SK-N-MC (cell line): ENCODE measurements around the gene SMCO4.
A peak's percentile ranks its signal among the peaks of the same experiment; 100 is the strongest.

Experiments used
- DNase-seq: peaks from one replicate; pipeline ENCODE4 v3.0.0-alpha.2; 2011; ENCODE audit warnings: low read depth, low spot score
- H3K27ac ChIP-seq: fragments of 200-600 bp; sonication (generic); 2 replicates; pipeline ENCODE4 v1.5.1; 2016; ENCODE audit warnings: mixed run types
- H3K36me3 ChIP-seq: fragments of 200-600 bp; sonication (generic); 2 replicates; pipeline ENCODE4 v1.6.1; 2017; ENCODE audit warnings: antibody characterized with exemption, low read length, mixed read lengths; ENCODE audit not compliant: insufficient read depth
- H3K4me3 ChIP-seq: fragments of 200-600 bp; sonication (generic); 2 replicates; pipeline ENCODE4 v1.5.1; 2016
- H3K9ac ChIP-seq: fragments of 200-600 bp; sonication (generic); 2 replicates; pipeline ENCODE4 v1.8.0; 2017; ENCODE audit warnings: mixed run types, mixed read lengths; ENCODE audit not compliant: insufficient read length
- H3K9me3 ChIP-seq: fragments of 200-600 bp; sonication (generic); 2 replicates; pipeline ENCODE4 v1.6.1; 2017; ENCODE audit warnings: low read depth, mild to moderate bottlenecking, antibody characterized with exemption, low read length, moderate library complexity, mixed read lengths
- EZH2 ChIP-seq: fragments of 200-600 bp; sonication (generic); IDR thresholded peaks from one replicate; pipeline ENCODE4 v1.6.1; 2017; ENCODE audit warnings: antibody characterized with exemption
- FOXP2 ChIP-seq: optimal IDR thresholded peaks from 2 replicates; pipeline ENCODE3; 2011; ENCODE audit warnings: mild to moderate bottlenecking, moderate library complexity; ENCODE audit not compliant: insufficient read depth; ENCODE audit errors: extremely low read length, control extremely low read depth
- POLR2AphosphoS5 ChIP-seq: IDR thresholded peaks from 2 replicates; pipeline ENCODE4 v1.6.1; 2012; ENCODE audit warnings: mild to moderate bottlenecking, low read depth, low read length, borderline replicate concordance

The SMCO4 gene

DNA sequence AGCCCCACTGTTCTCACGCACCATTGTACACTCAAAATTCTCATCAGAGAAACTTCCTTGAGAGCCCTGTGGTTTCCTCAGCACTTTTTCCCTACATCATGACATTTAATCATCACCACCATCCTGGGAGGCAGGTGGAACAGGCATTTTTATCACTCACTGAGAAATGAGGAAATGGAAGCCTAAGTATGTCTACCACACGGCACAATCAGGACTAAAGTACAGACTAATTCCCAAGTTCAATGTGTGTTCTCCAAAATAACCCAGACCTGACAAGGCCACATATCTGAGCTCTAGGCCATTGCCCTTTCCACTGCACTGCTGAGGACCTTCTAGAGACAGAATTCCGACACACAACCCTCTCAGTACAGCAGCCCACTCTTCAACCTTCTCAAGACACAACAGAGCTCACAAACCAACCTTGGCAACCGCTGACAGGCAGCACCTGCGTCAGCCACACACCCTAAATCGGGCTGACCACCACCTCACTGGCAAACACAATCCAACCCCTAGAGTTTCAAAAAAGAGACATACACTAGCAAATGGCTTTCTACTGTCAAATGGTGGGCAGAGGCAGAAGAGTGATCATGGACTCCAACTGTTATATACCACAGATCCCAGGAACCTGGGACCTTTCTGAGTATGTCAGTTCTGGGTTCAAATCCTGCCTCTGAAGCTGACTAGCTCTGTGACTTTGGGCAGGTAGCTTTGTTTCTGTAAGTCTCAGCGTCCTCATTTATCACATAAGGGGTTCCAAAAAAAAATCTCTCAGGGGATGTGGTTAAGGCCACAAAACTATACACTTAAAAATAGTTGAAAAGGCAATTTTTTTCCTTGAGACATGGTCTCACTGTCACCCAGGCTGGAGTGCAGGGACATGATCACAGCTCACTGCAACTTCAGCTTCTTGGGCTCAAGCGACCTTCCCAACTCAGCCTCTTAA lies 16.3 kb downstream of the SMCO4 start:
- no peak for TF ChIP-seq FOXP2
- no peak for TF ChIP-seq EZH2
- no peak for TF ChIP-seq POLR2AphosphoS5
- DNase-seq = no peak
- no peaks in the 10 kb centered on the region for H3K36me3 ChIP-seq
- H3K4me3 ChIP-seq = no peak overlapping the region
- H3K9me3 ChIP-seq = no peaks in the 10 kb centered on the region
- H3K27ac ChIP-seq = no peak overlapping the region
- no peak overlapping the region for H3K9ac ChIP-seq

DNA sequence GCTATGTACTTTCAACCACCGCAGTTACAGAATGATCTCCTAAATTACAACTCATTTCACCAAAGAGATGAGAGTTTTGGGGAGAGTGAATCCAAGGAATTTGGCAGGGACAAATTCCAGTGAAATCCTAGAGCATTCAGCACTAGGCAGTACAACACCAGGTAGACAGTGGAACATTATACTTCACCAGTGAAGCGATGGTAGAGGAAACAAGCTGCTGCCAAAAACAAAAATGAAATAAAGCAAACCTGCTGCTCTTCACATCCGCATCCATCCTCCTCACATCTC lies 16.9 kb downstream of the SMCO4 start:
- DNase-seq = no peak
- Histone ChIP-seq H3K36me3 (no peaks in the 10 kb centered on the region), H3K9ac (no peak overlapping the region), H3K4me3 (no peak overlapping the region), H3K9me3 (no peaks in the 10 kb centered on the region), H3K27ac (no peak overlapping the region)
- TF ChIP-seq POLR2AphosphoS5 = no peak
- TF ChIP-seq FOXP2 = no peak
- TF ChIP-seq EZH2 = no peak

DNA sequence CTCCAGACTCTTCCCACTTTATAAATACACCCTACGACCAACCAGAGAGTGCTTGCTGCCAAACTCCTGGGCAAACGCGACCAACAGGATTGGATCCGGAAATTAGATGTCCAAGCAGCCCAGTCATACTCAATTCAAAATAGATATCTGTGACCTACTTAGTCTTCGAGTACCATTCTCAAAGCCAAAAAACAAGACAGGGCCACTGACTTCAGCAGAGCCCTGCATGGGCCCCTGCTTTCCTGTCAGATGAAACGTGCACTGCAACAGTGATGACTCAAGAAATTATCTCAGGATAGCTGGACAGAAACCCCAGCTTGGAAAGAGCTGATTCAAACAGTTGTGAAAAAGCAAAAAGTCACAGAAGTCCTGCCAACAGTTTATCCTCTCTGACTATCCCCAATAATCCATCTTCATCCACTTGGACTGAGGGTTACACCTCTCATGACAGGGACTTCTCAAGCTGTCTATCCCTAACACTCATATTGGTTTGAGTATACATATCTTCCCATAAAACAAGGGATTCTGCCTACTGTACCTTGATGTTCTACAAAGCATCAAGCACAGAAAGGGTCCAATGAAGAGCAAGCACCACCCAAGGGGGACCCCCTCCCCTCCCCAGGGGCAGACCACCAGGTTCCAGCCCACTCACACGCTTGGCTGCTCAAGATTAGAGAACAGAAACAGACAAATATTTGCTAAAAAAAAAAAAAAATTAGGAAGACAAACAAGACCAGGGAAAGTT lies 17.4 kb downstream of the SMCO4 start:
- no peaks in the 10 kb centered on the region for H3K9me3 ChIP-seq
- no peak overlapping the region for H3K9ac ChIP-seq
- no peak overlapping the region for H3K4me3 ChIP-seq
- TF ChIP-seq FOXP2 (no peak), EZH2 (no peak), POLR2AphosphoS5 (no peak)
- DNase-seq = no peak
- H3K36me3 ChIP-seq = no peaks in the 10 kb centered on the region
- no peak overlapping the region for H3K27ac ChIP-seq

DNA sequence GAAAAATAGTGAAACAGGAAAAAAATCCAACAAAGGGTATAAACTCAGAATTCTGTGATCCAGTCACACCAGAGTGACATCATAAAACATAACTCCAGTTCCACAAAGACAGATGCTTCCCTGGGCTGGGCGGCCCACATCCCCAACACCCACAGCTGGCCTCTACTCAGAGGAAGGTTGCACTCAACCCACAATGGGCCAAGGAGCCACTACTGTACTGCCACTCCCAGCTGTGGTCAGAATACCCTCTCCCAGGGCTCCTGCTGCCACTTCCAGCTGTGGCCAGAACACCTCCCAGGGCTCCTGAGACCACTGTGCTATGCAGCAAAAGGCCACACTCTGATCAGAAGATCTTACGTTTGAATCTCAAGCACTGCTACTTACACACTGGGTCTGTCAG lies 18.3 kb downstream of the SMCO4 start:
- no peak overlapping the region for H3K9ac ChIP-seq
- H3K27ac ChIP-seq = no peak overlapping the region

DNA sequence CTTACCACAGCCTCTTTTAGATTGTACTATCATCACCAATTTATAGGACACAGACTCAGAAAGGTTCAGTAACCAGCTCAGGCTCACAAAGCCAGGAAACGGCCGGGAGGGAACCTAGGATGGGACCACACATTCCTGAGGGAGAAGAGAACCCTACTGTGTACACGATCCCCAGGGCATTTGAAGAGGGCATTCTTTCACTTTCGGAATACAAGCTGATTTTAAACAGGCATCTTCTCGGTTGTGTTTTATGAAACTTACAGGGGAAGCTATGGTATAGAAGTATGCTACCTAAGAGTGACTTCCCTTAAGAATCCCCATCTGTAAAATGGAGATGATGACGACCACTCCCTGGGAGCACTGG lies 19.0 kb downstream of the SMCO4 start:
- Histone ChIP-seq H3K36me3 (no peaks in the 10 kb centered on the region), H3K9ac (peak overlapping the region; percentile 18), H3K9me3 (no peaks in the 10 kb centered on the region), H3K4me3 (peak overlapping the region; percentile 28), H3K27ac (peak overlapping the region; percentile 91)
- TF ChIP-seq FOXP2 (no peak), EZH2 (no peak), POLR2AphosphoS5 (no peak)
- no peak for DNase-seq

More for the DNA sequence above, 18.3 kb downstream of the SMCO4 start:
- no peak for DNase-seq
- TF ChIP-seq EZH2 (no peak), POLR2AphosphoS5 (no peak), FOXP2 (no peak)
- Histone ChIP-seq H3K9me3 (no peaks in the 10 kb centered on the region), H3K4me3 (no peak overlapping the region), H3K36me3 (no peaks in the 10 kb centered on the region)

DNA sequence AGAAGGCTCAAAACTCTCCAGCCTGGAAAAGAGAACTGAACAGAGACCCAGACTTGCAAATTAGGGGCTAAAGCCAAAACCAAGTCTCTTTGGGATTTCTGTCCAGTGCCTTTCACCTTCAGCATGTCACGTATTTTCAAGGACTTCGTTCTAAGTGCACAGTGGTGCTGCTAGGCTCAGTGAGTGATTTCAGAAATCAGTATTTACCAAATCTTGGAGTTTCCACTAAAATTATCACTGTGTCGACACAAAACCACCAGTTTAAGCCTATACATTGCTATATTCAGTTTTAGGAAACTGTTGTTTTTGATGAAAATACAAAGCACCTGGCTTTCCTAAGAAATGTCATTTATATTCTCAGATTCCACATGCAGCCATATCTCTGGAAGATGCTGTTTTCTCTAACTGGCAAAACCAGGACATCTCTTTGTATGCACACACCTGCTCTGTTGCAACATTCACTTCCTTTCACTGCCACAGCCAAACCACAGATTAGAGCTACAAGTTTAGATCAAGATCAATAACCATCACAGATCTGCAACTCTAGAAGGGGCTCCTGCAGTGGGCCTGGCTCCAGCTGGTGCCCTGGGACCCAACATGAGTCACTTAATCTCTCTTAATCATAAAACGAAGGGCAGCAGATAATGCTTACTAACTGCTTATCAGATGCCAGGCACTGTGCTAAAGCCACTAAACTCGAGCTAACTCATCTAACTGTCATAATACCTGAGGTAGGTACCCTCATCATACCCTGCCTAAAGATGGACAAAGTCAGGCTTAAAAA lies 22.3 kb downstream of the SMCO4 start:
- Histone ChIP-seq H3K36me3 (no peaks in the 10 kb centered on the region), H3K9ac (no peak overlapping the region), H3K4me3 (no peak overlapping the region)

DNA sequence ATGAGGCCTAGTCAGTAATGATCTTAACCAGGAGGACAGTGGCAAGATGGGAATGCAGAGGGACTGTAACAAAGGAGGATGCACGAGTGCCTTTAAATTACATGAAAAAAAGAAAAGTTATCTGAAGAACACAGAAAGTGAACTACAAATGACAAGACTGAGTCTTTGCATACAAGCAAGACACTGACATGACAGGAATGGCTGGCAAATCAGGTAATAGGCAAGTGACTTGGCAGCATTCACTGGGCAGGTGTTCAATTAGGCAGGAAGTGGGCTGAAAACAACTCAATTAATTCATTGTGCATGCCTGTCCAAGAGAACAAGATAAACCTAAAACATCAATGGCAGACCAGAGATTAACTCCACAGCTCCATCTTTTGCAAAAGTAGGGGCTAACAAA lies 24.0 kb downstream of the SMCO4 start:
- Histone ChIP-seq H3K4me3 (no peak overlapping the region), H3K9me3 (no peaks in the 10 kb centered on the region), H3K9ac (no peak overlapping the region), H3K36me3 (no peaks in the 10 kb centered on the region), H3K27ac (no peak overlapping the region)
- DNase-seq = no peak
- TF ChIP-seq EZH2 (no peak), POLR2AphosphoS5 (no peak), FOXP2 (no peak)

More for the DNA sequence above, 22.3 kb downstream of the SMCO4 start:
- H3K9me3 ChIP-seq = no peaks in the 10 kb centered on the region
- DNase-seq = no peak
- H3K27ac ChIP-seq = no peak overlapping the region
- no peak for TF ChIP-seq FOXP2
- TF ChIP-seq EZH2 = no peak
- no peak for TF ChIP-seq POLR2AphosphoS5

DNA sequence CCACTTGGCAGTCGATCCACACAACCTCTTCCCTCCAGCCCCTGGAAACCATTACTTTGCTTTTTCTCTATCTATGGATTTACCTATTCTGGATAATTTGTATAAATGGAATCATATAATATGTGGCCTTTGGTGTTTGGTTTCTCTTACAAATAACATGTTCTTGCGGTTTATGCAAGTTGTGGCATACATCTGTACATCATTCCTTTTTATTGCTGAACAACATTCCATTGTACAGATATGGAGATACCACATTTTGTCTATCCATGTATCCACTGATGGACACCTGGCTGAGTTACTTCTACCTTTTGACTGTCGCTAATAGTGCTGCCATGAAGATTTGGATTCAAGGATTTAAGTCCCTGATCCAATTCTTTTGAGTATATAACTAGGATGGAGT lies 25.1 kb downstream of the SMCO4 start:
- no peak for TF ChIP-seq POLR2AphosphoS5
- no peak for TF ChIP-seq FOXP2
- no peak for TF ChIP-seq EZH2
- no peak overlapping the region for H3K27ac ChIP-seq
- H3K36me3 ChIP-seq = no peaks in the 10 kb centered on the region
- no peak overlapping the region for H3K9ac ChIP-seq
- no peaks in the 10 kb centered on the region for H3K9me3 ChIP-seq
- H3K4me3 ChIP-seq = no peak overlapping the region
- no peak for DNase-seq
